Activated naive CD4-positive, alpha-beta T cell treated with anti-CD3 and anti-CD28 coated beads for 36 hours (primary cell): ENCODE measurements around the gene EFHD2. TPM values are rescaled to one million over a fixed set of nuclear protein-coding genes. Genes with fewer than 3 reads are reported as not detected.
"Not testable (repeated sequence)": the region's sequence is repeated elsewhere in the genome, so short reads cannot be mapped to it uniquely, and the experiment has no call there.

Source experiments
- CTCF ChIA-PET: fragments of 350-600 bp; sonication (Branson Sonifier 250); formaldehyde crosslinking; loops from one replicate; lab custom pipeline; 2021; ENCODE audit warnings: antibody characterized with exemption; lab: Charles Lee
- DNase-seq: peaks from one replicate; pipeline ENCODE4 v3.0.0-alpha.2; 2020
- H3K27ac Mint-ChIP-seq: one replicate; pipeline ENCODE4 v1.8.0; 2021; ENCODE audit warnings: mild to moderate bottlenecking, mixed read lengths
- H3K27me3 Mint-ChIP-seq: one replicate; pipeline ENCODE4 v1.8.0; 2021; ENCODE audit warnings: low read depth, mixed read lengths
- H3K36me3 Mint-ChIP-seq: one replicate; pipeline ENCODE4 v1.8.0; 2021; ENCODE audit warnings: low read depth, mixed read lengths
- H3K4me1 Mint-ChIP-seq: one replicate; pipeline ENCODE4 v1.8.0; 2021; ENCODE audit warnings: low read depth, mixed read lengths
- H3K4me3 Mint-ChIP-seq: one replicate; pipeline ENCODE4 v1.8.0; 2021; ENCODE audit warnings: mild to moderate bottlenecking, moderate library complexity, mixed read lengths
- H3K9me3 Mint-ChIP-seq: one replicate; pipeline ENCODE4 v1.8.0; 2021; ENCODE audit warnings: mixed read lengths
- intact Hi-C: fragments of 100-400 bp; cut with micrococcal nuclease; formaldehyde crosslinking; loops from one replicate; pipeline ENCODE4 v1.15.1; 2023
- total RNA-seq, 2 experiments: library from RNA; stranded (reverse); gene quantifications; one replicate each; pipeline ENCODE4 v1.2.3, GENCODE V29; 2021

EFHD2 gene
- total RNA-seq, 2 experiments from 2014 or later = 35.0 to 36.0 TPM

DNA sequence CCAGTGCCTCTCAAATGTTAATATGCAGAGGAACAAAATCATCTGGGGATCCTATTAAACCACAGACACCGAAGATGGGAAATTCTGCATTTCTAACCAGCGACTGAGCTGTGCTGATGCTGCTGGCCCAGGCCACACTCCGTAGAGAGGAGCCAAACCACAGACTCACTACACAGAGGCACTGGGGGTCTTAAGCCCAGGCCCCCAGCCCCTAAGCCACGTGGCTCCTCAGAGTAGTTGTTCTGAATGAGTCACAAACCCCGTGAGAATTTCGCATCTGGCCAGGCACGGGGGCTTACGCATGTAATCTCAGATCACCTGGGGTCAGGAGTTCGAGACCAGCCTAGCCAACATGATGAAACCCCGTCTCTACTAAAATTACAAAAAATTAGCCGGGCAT lies 44.0 kb downstream of the EFHD2 start:
- no peak overlapping the region for H3K4me3 Mint-ChIP-seq
- no peak for DNase-seq
- no peaks in the 10 kb centered on the region for H3K9me3 Mint-ChIP-seq
- CTCF ChIA-PET = no interaction called here
- H3K27me3 Mint-ChIP-seq = no peaks in the 10 kb centered on the region
- H3K36me3 Mint-ChIP-seq = no peaks in the 10 kb centered on the region
- intact Hi-C loops = no loop called here
- no peaks in the 10 kb centered on the region for H3K4me1 Mint-ChIP-seq
- H3K27ac Mint-ChIP-seq = no peak overlapping the region

DNA sequence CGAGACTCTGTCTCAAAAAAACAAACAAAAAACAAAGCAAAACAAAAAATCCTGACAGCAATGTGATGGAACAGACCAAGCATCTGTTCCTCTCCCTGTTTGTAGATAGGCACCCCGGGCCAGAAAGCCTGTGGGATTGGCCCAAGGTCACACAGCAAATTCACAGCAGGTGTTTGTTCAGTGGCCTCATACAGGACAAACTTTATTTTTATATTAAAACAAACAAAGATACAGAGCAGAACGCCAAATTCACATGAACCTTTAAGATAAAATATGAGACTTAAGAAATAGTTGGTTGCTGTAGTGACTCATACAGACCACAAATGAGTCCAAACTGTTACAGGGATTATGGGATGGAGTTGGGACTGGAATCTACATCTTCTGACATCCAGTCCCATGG lies 44.6 kb downstream of the EFHD2 start:
- Mint-ChIP-seq H3K9me3 (no peaks in the 10 kb centered on the region), H3K4me1 (no peaks in the 10 kb centered on the region), H3K27ac (no peak overlapping the region), H3K27me3 (no peaks in the 10 kb centered on the region), H3K36me3 (no peaks in the 10 kb centered on the region), H3K4me3 (no peak overlapping the region)
- CTCF ChIA-PET = no interaction called here
- DNase-seq = no peak
- intact Hi-C loops = no loop called here

DNA sequence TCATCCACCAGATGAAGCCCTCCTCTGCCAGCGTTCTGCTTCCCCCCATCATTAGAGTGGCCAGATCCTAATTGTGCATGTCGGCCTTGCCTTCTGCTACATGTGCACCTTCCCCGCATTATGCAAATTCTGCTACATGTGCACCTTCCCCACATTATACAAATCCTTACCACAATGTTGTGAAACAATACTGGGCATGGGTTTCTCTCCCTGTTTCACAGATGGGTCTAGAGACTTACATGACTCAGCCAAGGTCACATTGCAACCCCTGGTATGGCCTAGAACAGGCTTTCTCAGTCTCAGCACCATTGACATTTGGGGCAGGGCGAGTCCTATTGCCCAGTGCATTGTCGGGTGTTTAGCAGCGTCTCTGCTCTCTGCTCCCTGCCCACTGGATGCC lies 45.8 kb downstream of the EFHD2 start:
- Mint-ChIP-seq H3K4me1 (no peaks in the 10 kb centered on the region), H3K27ac (no peak overlapping the region), H3K36me3 (no peaks in the 10 kb centered on the region), H3K4me3 (no peak overlapping the region), H3K27me3 (peaks cover 1% of the 10 kb centered on the region), H3K9me3 (no peaks in the 10 kb centered on the region)
- DNase-seq = no peak
- CTCF ChIA-PET = no interaction called here
- intact Hi-C loops = no loop called here

DNA sequence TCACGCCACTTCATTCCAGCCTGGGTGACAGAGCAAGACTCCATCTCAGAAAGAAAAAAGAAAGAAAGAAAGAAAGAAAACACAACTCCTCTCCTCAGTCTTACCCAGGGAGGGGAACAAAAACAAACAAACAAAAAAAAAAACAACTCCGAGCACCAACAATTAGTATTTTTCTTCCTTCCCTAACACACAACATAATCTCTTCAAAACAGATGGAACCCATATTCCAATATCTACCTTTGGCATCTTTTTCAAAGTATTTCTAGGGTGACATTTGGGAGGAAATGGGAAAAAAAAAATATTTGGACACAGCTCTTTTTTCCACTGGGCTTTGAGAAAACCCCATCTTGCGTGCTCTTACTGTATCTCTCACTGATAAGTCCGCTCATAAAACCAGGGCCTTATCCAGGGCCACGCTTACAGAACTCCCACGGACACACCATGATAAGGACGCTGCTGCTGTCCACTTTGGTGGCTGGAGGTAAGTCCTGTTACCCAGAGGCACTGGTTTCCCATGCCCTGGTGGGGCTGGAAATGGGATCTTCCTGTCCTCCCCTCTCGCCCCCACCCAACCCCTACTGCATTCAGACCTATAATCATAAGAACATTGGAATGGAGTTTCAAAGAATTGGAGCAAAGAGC lies 46.7 kb downstream of the EFHD2 start, which contains the start of gene CELA2A:
Gene CELA2A, plus strand, starts transcription at position 420 of the 642 bp plus-strand sequence. Its CDS starts 22 bp downstream, at position 442.
- H3K36me3 Mint-ChIP-seq = no peaks in the 10 kb centered on the region
- no peak within 1 kb of the TSS for H3K4me3 Mint-ChIP-seq
- no peak for DNase-seq
- intact Hi-C loops = no loop called here
- peaks cover 1% of the 10 kb centered on the region for H3K27me3 Mint-ChIP-seq
- no peaks in the 10 kb centered on the region for H3K9me3 Mint-ChIP-seq
- no peaks in the 10 kb centered on the region for H3K4me1 Mint-ChIP-seq
- no peak within 1 kb of the TSS for H3K27ac Mint-ChIP-seq
- CTCF ChIA-PET = no interaction called here

DNA sequence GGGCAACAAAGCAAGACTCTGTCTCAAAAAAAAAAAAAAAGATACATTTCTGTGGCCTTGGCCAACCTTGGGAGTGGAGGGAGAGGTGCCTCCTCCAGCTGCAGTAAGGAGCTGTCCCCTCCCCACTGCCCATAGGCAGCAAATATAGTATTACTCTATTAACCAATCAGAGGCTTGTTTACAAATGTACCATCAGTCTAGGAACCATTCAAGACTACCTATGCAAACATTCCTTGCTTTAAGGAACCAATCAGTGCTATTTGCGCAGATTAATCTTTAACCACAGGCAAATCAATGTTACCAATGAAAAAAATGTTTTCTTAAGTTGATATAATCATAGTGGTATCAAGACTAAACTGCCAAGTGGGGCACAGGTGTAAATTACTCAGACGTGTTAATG lies 47.9 kb downstream of the EFHD2 start:
- DNase-seq = no peak
- intact Hi-C loops = no loop called here
- H3K9me3 Mint-ChIP-seq = no peaks in the 10 kb centered on the region
- H3K36me3 Mint-ChIP-seq = no peaks in the 10 kb centered on the region
- H3K4me1 Mint-ChIP-seq = no peaks in the 10 kb centered on the region
- H3K27me3 Mint-ChIP-seq = peaks cover 1% of the 10 kb centered on the region
- CTCF ChIA-PET = no interaction called here
- H3K4me3 Mint-ChIP-seq = no peak overlapping the region
- H3K27ac Mint-ChIP-seq = no peak overlapping the region

DNA sequence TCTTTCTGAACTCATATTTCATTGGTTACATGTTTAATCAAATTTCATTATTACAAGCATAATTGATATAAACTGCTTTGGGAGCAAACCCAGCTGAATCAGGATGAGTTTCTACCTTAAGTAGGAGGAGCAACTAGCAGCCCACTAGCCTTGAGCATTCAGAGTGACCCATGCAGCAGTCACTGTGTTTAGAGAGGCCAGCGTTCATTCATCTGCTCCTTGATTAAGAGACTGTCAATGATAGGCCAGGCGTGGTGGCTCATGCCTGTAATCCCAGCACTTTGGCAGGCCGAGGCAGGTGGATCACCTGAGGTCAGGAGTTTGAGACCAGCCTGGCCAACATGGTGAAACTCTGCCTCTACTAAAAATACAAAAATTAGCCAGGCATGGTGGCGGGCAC lies 48.7 kb downstream of the EFHD2 start:
- H3K4me3 Mint-ChIP-seq, H3K27ac Mint-ChIP-seq, H3K27me3 Mint-ChIP-seq, CTCF ChIA-PET, H3K36me3 Mint-ChIP-seq, intact Hi-C loops, H3K9me3 Mint-ChIP-seq, H3K4me1 Mint-ChIP-seq, DNase-seq: not testable (repeated sequence)

DNA sequence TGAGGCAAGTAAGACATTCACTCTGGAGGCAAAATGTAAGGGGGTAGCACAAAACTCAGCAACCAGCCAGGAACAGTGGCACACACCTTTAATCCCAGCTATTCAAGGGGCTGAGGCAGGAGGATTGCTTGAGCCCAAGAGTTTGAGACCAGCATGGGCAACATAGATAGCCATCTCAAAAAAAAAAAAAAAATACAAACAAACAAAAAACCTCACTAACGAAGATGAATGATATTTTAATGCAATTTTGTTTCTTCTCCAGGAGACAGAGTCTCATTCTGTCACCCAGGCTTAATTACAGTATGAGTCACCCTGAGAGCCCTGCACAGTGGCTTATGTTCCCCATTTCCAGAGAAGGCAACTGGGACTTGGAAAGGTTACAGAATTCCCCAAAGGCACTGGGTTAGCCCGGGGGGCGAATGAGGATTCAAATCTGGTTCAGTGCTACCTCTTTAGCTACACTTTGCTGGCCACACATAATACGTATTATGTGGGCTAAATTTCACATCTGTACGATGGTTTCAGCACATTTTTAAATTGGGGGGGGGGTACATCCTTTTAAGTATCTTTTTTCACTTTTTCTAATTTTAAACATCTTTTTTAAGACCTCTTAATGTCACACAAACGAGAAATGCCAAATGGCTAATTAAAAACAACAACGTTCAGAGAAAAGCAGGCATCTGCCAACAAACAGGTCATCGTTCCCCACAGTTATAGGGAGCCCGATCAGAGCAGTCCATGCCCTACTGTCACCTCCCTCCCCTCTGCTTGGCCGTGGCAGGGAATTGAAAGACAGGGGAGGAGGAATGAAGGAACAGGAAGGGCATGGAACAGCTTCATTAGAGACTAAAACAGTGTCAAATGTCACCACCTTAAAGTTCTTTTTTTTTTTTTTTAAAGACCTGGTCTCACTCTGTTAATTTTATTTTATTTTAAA lies 50.4 kb downstream of the EFHD2 start:
- Mint-ChIP-seq H3K27me3 (peaks cover 1% of the 10 kb centered on the region), H3K36me3 (no peaks in the 10 kb centered on the region), H3K4me3 (no peak overlapping the region), H3K9me3 (no peaks in the 10 kb centered on the region), H3K4me1 (no peaks in the 10 kb centered on the region), H3K27ac (no peak overlapping the region)
- intact Hi-C loops = no loop called here
- DNase-seq = no peak
- CTCF ChIA-PET = no interaction called here

DNA sequence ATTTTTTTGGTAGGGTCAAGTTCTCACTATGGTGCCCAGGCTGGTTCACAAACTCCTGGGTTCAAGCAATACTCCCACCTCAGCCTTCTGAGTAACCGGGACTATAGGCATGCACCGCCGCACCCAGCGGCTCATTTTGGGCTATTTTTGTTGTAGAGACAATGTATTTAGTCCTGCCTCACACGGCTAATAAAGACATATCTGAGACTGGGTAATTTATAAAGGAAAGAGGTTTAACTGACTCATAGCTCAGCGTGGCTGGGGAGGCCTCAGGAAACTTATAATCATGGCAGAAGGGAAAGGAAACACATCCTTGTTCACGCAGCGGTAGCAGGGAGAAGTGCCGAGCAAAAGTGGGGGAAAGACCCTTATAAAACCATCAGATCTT lies 51.0 kb downstream of the EFHD2 start:
- no peak for DNase-seq
- Mint-ChIP-seq H3K4me1 (no peaks in the 10 kb centered on the region), H3K4me3 (no peak overlapping the region), H3K9me3 (no peaks in the 10 kb centered on the region), H3K27me3 (peaks cover 1% of the 10 kb centered on the region), H3K36me3 (no peaks in the 10 kb centered on the region), H3K27ac (no peak overlapping the region)
- CTCF ChIA-PET = no interaction called here
- intact Hi-C loops = no loop called here

DNA sequence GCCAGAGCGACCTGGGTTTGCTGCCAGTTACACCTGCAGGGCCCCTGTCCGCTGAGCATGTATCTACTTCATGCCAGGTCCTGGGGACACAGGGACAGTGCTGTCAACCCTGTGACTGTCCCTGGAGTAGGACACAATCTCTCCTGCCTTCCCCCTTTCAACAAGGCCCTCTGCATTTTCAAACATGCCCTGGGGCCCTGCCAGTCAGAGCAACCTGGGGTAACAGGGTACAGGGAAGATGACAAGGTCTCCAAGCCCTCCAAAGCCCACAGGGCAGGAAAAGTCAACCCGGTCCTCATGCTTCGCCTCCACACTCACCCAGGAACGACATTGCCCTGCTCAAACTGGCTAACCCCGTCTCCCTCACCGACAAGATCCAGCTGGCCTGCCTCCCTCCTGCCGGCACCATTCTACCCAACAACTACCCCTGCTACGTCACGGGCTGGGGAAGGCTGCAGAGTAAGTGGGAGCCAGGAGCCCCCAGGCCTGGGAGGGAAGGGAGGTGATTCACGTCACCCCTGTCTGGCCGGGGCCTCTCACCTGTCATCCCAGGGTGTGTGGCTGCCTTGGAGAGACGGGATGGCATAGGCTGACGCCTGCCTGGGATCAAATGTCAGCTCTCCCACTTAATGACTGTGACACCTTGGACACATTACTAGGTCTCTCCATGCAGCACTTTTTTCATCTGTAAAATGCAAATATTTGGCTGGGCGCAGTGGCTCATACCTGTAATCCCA lies 53.5 kb downstream of the EFHD2 start:
- H3K4me1 Mint-ChIP-seq, intact Hi-C loops, CTCF ChIA-PET, H3K36me3 Mint-ChIP-seq, H3K4me3 Mint-ChIP-seq, H3K27ac Mint-ChIP-seq, H3K9me3 Mint-ChIP-seq, H3K27me3 Mint-ChIP-seq, DNase-seq: not testable (repeated sequence)

DNA sequence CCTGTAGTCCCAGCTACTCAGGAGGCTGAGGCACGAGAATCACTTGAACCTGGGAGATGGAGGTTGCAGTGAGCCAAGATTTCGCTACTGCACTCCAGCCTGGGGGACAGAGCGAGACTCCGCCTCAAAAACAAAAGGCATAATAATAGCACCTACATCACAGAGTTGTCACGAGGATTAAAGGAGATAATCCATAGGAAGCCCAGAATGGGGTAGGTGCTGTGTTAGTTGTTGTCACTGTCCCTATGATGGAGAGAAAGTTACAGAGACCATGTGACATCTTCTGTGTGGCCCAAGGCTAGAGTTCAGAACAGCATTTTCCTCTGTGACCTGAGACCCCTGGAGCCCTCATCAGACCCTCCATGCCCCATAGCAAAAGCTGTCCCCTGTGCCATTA lies 54.2 kb downstream of the EFHD2 start:
- H3K4me1 Mint-ChIP-seq, H3K27ac Mint-ChIP-seq, DNase-seq, H3K27me3 Mint-ChIP-seq, intact Hi-C loops, CTCF ChIA-PET, H3K36me3 Mint-ChIP-seq, H3K9me3 Mint-ChIP-seq, H3K4me3 Mint-ChIP-seq: not testable (repeated sequence)

DNA sequence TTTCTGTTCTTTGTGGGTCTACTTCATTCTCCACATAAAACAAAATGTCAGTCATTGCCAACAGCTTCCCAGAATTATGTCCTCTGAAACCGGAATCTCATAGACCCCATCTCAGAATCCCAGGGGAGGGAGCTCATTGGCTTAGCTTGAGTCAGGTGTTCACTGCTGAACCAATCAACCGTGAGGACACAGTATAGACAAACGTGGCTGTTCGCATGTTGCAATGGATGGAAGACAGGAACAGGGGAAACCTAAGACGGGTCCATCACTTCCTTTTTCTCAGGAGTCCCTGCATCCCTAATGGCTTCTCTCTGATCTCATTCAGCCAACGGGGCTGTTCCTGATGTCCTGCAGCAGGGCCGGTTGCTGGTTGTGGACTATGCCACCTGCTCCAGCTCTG lies 56.0 kb downstream of the EFHD2 start:
- no peak for DNase-seq
- Mint-ChIP-seq H3K27me3 (no peaks in the 10 kb centered on the region), H3K9me3 (no peaks in the 10 kb centered on the region), H3K27ac (no peak overlapping the region), H3K36me3 (no peaks in the 10 kb centered on the region), H3K4me1 (no peaks in the 10 kb centered on the region), H3K4me3 (no peak overlapping the region)
- intact Hi-C loops = no loop called here
- CTCF ChIA-PET = no interaction called here

DNA sequence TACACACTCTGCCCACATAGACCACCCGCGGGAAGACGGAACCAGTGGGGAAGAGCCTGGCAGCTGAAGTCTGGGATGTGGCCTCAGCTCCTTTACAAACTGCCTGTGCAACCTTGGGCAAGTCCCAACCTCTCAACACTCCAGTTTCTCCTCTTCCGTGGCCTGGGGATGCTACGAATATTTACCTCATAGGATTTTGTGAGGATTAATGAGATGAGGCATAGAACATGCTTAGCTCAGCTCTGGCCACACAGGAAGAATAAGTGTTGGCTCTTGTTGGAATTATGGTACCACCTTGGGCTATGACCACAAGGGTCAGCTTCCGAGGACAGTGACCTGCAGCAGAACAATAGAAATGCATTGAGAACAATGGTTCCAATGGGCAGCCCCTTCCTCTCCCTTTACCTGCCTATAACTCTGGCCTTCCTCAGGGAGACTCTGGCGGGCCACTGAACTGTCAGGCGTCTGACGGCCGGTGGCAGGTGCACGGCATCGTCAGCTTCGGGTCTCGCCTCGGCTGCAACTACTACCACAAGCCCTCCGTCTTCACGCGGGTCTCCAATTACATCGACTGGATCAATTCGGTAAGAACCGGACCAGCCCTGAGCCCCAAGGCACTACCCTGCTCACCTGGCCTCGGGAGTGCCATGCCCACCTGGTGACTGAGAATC lies 57.4 kb downstream of the EFHD2 start:
- H3K9me3 Mint-ChIP-seq, intact Hi-C loops, H3K4me1 Mint-ChIP-seq, CTCF ChIA-PET, H3K27me3 Mint-ChIP-seq, DNase-seq, H3K4me3 Mint-ChIP-seq, H3K27ac Mint-ChIP-seq, H3K36me3 Mint-ChIP-seq: not testable (repeated sequence)
